CMK (cell line): ENCODE results near the gene SVOPL.
A peak's percentile ranks its signal among the peaks of the same experiment; 100 is the strongest.

Source experiments
- DNase-seq: peaks from one replicate; pipeline ENCODE4 v3.0.0-alpha.2; 2010; ENCODE audit warnings: low read depth

Gene SVOPL

DNA sequence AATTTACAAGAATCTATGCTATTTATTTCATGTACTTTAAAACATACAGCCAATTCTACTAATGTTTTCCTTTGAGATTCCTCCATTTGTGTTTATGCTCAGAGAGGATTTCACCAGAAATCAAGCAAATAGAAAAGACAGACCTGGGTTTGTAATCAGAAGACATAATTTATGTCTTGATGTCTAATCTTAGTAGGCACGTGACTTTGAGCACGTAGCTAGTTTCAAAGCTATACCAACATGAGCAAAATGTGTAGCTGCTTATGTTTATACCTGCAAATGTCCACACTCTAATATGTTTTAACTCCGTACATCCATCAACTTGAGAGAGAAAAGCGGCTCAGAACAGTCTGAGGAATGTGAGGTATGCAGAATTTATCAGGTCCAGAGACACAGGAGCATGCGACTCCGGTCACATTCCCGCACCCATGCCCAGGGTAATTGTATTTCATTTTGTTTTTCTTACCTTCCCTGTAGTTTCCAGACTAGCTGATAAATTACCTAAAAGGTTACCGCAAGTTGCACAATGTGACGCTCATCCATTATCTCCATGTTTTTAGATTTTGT is 40.0 kb downstream of the SVOPL start:
- no peak for DNase-seq

DNA sequence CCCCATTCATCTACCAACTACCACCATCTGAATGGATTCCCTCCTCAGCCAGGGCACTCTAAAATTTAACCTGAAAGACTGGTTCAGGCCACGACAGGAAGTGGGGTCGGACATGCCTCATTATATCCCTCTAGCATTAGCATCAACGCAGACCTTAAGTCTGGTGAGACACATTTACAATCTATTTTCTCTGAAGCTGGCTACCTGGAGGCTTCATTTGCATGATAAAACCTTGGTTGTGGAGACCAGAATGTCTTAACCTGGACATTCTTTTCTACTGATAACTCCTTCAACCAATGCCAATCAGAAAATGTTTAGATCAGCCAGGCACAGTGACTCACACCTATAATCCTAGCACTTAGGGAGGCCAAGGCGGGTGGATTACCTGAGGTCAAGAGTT is 42.3 kb downstream of the SVOPL start:
- no peak for DNase-seq

DNA sequence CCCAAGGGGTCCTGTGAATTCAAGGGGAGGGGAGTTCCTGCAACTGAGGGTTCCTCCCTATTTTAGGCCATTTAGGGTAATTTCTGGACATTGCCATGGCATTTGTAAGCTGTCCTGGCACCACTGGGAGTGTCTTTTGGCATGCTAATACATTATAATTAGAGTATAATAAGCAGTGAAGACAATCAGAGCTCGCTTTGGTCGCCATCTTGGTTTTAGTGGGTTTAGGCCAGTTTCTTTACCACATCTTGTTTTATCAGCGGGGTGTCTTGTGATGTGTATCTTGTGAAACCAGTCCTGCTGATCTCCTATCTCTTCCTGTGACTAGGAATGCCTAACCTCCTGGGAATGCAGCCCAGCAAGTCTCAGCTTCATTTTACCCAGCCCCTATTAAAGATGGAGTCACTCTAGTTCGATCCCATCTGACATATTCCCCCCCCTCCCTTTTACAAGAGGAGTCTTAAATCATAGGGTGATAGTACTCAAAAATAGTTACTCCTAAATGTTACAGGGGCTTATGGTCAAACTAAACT is 43.2 kb downstream of the SVOPL start:
- DNase-seq: no peak

DNA sequence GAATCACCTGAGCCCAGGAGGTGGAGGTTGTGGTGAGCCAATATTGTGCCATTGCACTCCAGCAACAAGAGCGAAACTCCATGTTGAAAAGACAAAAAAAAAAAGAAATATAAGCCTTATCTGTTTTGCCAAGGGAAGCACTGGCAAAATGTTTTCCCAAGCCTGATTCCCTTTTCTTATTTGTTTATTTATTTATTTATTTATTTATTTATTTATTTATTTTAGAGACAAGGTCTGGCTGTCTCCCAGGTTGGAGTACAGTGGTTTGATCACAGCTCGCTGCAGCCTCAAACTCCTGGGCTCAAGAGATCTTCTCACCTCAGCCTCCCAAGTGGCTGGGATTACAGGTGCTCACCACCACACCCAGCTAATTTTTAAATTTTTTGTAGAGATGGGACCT is 44.2 kb downstream of the SVOPL start:
- no peak for DNase-seq

DNA sequence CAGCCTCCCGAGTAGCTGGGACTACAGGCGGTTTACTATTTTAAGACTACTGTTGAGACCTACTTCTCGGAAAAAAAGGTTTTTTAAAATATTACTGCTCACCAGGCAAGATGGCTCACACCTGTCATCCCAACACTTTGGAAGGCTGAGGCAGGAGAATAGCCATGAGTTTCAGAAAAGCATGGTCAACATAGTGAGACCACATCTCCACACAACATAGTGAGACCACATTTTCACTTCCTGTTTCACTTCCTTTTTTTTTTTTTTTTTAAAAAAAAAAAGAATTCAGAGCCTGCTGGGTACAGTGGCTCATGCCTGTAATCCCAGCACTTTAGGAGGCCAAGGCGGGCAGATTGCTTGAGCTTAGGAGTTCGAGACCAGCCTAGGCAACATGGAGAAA is 46.5 kb downstream of the SVOPL start:
- DNase-seq: no peak

DNA sequence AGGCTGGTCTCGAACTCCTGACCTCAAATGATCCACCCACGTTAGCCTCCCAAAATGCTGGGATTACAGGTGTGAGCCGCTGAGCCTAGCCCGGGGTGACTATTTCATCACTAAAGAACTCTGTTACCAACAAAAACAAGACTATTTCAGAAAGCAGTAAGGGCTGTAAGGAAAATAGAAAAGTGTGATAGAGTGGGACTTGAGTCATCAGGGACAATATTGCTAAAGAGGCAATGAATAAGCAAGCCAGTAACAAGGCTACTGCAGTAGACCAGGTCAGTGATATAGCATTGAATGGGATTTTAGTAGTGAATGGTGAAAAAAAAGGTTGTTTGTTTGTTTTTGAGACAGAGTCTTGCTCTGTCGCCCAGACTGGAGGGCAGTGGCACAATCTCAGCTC is 51.7 kb downstream of the SVOPL start:
- DNase-seq: no peak

DNA sequence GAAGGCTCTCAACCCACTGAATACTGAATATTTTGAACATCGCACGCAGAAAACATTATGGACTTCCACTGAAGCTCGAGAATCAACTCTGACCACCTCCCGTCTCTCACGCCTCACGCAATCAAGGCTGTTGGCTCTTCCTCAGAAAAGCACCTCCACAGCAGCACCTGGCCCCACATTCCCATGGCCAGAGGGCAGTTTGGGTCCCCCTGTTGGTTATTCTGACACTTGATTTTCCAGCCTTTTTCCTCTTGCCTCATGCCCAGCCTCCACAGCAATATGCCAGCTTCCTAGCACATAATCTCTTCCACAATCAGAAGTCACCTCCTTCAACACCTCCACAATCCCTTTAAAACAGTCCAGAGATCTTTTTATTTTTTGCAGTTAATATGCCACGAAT is 55.9 kb downstream of the SVOPL start:
- no peak for DNase-seq

DNA sequence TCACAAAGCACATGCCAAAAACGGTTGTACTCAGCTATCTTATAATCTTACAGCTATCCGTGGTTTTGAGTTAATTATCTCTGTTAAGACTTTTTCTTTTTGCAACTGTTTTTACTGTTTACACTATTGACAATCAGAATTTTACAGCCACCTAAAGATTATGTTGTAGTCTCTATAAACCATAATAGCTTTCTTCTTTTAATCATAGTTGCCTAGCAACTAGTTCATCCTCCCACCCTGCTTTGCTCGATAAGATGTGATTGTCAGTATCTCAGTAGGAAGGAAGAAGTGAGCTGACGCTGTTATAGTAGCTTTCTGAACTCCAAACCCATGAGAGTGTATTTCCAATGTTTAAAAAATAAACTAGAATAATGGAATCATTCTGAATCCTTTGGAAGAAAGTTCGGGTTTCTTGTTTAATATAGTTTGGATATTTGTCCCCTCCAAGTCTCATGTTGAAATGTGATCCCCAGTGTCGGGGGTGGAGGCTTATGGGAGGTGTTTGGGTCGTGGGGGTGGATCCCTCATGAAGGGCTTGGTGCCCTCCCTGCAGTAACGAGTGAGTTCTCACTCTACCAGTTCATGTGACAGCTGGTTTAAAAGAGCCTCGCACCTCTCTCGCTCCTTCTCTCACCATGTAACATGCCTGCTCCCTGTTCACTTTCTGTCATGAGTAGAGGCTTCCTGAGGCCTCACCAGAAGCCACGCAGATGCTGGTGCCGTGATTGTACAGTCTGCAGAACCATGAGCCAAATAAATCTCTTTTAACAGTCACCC is 68.1 kb downstream of the SVOPL start:
- DNase-seq: no peak

DNA sequence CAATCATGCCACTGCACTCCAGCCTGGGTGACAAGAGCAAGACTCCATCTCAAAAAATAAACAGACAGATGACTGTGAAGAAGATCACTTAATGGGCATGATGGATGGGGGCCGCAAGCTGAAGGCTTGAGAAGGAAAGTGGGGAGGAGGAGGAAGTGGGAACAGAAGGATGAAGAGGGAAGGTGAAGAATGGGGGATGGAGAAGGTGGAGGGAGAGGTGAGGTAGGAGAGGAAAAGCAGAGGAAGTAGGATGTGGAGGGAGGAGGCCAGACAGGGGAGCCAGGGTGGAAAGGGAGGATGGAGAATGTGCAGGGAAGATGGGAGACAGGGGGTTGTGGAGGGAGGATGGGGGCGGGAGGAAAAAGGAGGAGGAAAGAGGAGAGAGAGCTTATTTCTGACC is 68.8 kb downstream of the SVOPL start:
- DNase-seq: no peak

DNA sequence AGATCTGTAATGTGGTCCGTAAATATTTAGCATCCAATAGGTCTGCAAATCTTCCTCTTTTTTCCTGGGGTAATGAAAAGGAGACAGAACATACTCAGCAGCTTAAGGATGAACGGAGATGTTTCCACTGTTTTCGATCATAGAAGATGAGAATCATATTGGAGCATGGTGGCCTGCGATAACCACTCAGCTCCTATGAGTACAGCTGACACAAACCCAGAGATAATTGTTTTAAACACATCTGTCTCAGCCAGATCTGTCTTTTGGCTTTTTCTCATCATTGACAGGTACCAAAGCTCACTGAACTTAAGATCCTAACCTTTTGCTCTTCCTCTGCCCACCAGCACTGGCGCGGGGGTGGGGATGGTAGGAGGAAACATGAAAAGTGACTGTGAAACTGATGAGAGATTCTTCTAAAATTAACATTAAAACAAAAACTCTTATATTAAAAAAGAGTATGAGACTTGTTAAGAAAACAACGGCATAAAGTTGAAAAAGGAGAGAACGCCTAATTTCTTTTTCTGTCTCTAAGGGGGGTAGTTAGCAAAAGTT is 71.0 kb downstream of the SVOPL start:
- DNase-seq: no peak

DNA sequence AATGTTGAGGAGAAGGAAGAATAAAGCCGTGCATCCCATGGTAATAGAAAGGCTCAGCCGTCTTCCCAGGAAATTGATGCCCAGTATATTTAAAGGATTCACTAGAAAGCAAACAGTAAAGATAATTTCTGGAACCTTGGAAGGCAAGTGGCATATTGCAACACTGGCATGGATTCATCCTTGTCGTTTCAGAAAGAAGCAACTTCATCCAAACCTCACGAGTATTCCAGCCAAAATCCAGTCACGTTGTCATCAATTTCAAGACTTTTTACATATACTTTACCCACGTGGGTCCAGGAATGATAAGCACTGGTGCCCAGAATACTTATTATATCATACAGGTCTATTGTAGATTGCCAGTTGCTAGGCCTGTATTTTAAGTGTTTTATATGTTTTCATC is 73.8 kb downstream of the SVOPL start:
- no peak for DNase-seq

DNA sequence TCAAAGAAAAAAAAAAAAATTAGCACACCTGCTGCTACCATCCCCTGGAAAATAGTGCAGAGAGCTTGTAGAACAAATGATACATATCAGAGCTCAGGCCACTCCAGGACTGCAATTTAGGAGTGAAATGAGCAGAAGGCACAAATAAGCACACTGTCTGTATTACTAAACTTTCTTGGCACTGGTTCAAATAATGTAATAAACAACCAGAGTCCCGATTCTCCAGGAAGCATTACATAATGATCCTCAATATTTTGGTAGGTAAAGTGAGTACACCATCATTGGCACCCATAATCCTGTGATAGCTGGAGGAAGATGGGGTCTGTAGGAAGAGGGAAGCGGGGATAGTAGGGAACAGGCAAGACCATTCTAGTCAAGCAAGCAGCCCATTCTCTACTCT is 74.3 kb downstream of the SVOPL start:
- DNase-seq: no peak

DNA sequence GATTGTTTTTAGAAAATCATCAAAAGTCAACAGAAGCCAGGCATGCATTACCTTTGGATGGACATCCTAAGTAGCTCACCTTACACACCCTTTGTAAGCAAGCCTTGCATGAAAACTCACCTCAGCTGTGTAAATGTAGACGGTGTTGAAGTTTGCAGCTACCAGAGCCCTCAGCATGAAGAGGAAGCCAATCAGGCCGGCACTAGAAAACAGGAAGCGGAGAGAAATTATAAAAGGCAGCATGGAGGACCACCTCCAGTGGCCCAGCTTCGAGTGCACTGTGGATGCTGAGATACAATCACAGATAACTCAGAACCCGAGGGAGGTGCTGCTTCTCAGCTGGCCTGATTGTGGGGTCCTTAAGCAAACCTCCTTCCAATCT is 75.3 kb downstream of the SVOPL start:
- no peak for DNase-seq

DNA sequence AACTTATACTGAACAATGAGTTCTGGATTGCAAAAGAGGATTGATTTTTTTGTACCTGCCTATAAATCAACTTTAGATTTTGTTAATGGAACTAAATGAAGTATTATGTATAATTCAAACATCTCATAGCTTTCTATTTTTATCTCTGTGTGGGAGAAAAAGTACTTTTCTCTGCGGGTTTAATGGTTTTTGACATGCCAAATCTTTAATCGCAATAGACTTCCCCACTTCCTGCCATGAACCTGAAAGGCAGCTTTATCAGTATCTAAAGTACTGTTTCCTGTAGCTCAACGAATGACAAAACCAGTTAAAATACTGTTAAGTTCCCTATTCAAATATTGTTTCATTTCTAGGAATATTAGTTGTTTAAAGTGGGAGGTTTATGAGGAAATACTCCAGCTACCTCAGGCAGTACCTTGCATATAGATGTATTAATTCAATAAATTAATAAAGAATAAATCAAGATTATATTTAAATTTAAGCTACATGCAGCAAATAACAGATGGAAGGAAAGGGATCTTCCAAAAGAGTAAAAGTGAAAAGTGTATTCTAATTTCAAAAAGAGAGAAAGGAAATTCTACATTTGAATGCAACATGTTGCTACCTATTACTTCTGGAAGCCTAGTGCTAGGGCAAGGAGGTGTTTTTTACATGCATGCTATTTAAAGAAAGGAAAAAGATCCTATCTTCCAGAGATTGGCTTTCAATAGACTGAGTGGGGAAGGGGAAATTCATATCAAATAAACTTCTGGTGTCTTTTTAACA is 75.9 kb downstream of the SVOPL start:
- DNase-seq: peak; percentile 39

DNA sequence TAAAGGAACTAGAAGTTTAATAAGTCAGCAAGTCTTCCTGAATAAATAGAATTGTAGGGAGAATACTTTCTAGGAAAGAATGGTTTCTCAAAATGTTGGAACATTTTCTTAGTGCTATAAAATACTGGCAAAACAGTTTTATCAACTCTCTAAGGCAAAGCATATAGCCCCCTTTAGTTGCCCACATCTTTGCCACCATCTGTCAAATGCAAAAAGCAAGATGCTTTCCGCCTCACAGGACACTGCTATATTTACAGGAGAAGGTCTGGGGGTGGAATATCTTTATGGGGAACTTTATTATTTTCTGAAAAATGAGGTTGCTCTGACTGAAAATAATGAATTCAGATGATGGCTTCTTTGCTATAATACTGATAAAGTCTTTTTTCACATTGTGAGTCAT is 78.3 kb downstream of the SVOPL start:
- DNase-seq: no peak

DNA sequence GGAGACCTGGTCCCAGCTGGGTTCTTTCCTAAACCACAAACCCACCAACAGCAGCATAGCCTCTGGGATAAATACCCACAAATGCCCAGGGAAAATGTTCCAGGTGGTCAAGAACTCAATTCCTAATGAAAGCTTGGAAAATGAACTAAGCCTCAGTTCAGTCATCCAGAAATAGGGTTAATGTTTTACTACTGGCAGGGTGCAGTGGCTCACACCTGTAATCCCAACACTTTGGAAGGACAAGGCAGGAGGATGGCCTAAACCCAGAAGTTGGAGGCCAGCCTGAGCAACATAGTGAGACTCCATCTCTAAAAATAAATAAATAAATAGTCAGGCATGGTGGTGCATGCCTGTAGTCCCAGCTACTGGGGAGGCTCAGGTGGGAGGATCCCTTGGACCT is 82.2 kb downstream of the SVOPL start:
- no peak for DNase-seq

DNA sequence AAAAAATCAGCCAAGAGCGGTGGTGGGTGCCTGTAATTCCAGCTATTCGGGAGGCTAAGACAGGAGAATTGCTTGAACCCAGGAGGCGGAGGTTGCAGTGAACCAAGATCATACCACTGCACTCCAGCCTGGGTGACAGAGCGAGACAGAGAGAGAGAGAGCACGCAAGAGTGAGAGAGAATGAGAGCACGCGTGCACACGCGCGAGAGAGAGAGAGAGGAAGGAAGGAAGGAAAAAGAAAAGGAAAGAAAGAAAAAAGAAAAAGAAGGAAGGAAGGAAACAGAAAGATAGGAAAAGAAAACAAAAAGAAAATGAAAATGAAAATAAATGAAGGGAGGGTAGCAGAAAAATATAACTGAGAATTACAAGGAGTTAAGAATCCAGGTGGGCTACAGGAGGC is 82.7 kb downstream of the SVOPL start:
- no peak for DNase-seq

DNA sequence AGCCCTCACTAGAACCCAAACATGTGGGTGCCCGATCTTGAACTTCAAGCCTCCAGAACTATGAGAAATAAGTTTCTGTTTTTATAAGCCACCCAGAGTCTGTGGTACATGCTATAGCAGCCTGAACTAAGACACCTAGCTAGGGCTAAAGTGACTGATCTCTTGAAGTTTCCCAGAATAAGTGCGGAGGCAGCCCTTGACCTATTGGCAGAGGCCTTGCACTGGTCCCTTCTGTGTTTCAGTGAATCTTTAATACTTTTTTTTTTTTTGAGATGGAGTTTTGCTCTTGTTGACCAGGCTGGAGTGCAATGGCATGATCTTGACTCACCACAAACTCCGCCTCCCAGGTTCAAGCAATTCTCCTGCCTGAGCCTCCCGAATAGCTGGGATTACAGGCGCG is 85.1 kb downstream of the SVOPL start:
- no peak for DNase-seq

DNA sequence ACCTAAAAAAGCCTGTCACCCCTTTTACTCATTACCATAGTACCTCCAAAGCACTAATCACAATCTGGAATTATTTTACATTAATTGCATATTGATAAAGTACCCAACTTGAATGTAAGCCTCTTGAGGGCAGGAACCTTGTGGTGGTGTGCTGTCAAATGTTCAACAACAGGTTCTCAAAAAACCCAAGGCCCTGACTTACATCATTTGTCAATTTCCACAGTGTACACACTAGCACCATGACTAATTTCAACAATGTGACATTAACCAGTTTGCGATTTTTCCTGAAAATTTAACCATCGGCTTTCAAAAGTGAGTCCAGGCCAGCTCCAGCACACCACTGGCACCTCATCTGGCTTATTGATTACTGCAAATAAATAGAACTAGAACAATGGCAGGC is 87.5 kb downstream of the SVOPL start:
- no peak for DNase-seq

DNA sequence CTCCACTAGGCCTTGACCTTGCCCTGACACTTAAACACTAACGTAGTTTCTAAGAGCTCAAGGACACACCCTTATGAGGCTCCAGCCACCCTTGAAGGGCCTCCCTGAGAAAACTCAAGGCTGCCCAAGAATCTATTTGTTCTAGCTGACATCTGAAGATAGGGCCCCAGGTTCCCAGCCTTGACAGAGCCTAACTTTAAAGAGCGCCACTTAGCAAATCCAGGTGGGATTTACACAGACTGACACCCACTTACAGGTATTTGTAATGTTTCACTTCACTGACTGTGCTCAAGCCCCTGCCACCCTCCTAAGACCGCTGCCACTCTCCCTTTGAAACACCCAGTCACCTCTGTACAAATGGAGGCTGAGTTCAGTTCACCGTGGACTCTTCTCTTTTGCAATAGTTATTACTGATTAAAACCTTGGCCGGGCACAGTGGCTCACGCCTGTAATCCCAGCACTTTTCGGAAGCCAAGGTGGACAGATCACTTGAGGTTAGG is 90.4 kb downstream of the SVOPL start:
- no peak for DNase-seq

DNA sequence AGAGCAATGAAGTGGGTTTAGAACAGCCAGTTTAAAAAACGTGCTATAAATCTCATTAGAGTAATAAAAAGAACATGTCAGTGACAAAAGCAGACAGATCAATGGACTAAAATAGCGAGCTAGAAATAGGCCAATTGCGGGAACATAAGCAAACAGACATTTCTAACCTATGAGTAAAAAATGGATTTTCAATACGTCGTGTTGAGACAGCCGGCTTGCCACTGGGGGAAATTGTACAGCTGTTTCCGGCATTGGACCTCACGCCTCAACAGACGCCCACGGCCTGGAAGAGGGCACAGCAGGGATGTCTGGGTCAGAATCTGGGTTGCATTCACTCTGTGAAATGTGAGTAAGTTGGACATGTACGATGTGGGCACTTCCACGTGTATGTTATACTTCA is 92.9 kb downstream of the SVOPL start:
- no peak for DNase-seq

DNA sequence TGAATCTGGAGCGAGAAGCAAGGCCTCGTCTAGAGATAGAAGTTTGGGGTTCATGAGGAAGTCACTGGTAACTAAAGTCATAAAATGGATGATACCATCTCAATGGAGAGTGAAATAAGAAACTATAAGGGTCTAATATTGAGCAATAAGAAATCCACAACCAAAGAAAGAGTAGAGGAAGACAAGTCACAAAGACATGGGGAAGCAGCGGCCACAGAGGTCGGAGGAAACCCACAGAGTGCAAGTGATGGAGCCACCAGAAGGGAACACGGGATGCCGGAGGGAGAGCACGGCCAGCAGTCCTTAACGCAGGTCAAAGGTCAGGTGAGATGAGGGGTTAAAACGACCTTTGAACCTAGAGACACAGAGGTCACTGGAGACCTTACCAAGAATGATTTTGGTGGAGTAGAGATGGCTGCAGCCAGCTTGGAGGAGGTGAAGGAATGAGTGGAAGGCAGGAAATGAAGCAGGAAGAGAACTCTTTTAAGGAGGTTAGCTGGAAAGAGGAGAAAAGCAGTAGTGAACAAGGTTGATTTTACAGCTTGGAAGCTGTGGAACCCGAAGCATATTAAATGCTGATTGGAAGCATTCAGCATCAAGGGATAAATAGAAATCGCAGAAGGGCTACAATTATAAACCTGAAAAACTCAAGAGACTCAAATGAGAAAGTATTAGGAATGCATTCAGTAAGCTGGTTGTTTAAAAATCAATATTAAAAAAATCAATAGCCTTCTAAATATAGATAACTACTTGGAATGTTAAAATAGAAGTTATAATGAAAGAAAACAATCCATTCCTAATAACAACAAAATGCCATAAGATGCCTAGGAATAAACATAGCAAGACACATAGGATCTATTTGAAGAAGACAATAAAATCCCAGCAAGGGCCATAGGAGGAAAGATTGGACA is 93.7 kb downstream of the SVOPL start:
- DNase-seq: no peak
